K562 (cell line): Measurements from ENCODE around the gene RAB6B. TPM values are rescaled to one million over a fixed set of nuclear protein-coding genes. Genes with fewer than 3 reads are reported as not detected.

Experiments used
- ATAC-seq: fragments of 200-7000 bp; cut with Tn5 transposase; 3 replicates; pipeline ENCODE4 v1.9.1; 2020; ENCODE audit warnings: moderate library complexity
- BruUV-seq: library from RNA; stranded (reverse); fragments of 400-500 nt; replicated peaks from 2 replicates; lab custom pipeline; 2021; lab: Mats Ljungman, UMichigan
- CTCF ChIA-PET: fragments of 300-600 bp; formaldehyde crosslinking; extraction: SDS; loops from one replicate; lab custom pipeline; 2021; ENCODE audit warnings: low intra/inter-chr PET ratio; lab: Yijun Ruan, JAX
- POLR2A ChIA-PET: fragments of 300-600, 350-650 bp; sonication (Branson Sonifier 250); formaldehyde crosslinking; extraction: SDS; loops from one replicate; lab custom pipeline; 2021; ENCODE audit warnings: antibody characterized with exemption, inconsistent platforms; lab: Yijun Ruan, JAX
- DNase-seq, 4 experiments: peaks; one replicate each; pipeline versions ENCODE4 v3.0.0 to v3.0.0-alpha.2; 2011 to 2018; ENCODE audit warnings: low spot score in 3 of 4, mixed read lengths in 3 of 4; ENCODE audit errors: extremely low read depth in 1 of 4
- FAIRE-seq: peaks from 2 replicates; lab custom pipeline; 2011; peaks lifted over from hg19 to GRCh38; lab: Jason Lieb, UNC
- H2AFZ ChIP-seq: 2 replicates; pipeline ENCODE4 v1.6.0; 2011; ENCODE audit warnings: low read depth, low read length, control low read depth, inconsistent platforms
- H3K27ac ChIP-seq: fragments of 200-600 bp; 3 replicates; pipeline ENCODE4 v1.8.0; 2011; ENCODE audit warnings: low read depth, mild to moderate bottlenecking, control low read depth, inconsistent platforms, low read length, moderate library complexity, mixed read lengths; ENCODE audit errors: extremely low read depth
- H3K27me3 ChIP-seq, 2 experiments: fragments of 300-600 bp in 1 of 2; 2 replicates in 1 of 2; 3 replicates in 1 of 2; pipeline versions ENCODE4 v1.6.0 to v1.8.0; 2011; ENCODE audit warnings: inconsistent platforms in 2 of 2, low read length in 2 of 2, mild to moderate bottlenecking in 1 of 2, mixed read lengths in 1 of 2, moderate library complexity in 1 of 2; ENCODE audit not compliant: control insufficient read depth in 2 of 2, insufficient read depth in 2 of 2
- H3K36me3 ChIP-seq: fragments of 300-600 bp; 3 replicates; pipeline ENCODE4 v1.8.0; 2011; ENCODE audit warnings: mild to moderate bottlenecking, low read length, inconsistent platforms; ENCODE audit not compliant: control insufficient read depth, insufficient read depth
- H3K4me1 ChIP-seq, 2 experiments: fragments of 200-600 bp in 1 of 2; replicated peaks in 1 of 2; 2 replicates in 1 of 2; 3 replicates in 1 of 2; pipeline versions ENCODE4 v1.5.1 to v1.8.0; 2011; ENCODE audit warnings: inconsistent platforms in 2 of 2, low read length in 2 of 2, mild to moderate bottlenecking in 1 of 2, mixed read lengths in 1 of 2, moderate library complexity in 1 of 2; ENCODE audit not compliant: control insufficient read depth in 2 of 2, insufficient read depth in 2 of 2
- H3K4me2 ChIP-seq: 2 replicates; pipeline ENCODE4 v1.6.1; 2011; ENCODE audit warnings: low read length, control low read depth, inconsistent platforms, mixed read lengths; ENCODE audit not compliant: insufficient read depth
- H3K4me3 ChIP-seq: fragments of 200-600 bp; sonication (generic), shearing (Covaris generic); 2 replicates; pipeline ENCODE4 v1.5.1; 2016; ENCODE audit warnings: control low read depth, inconsistent platforms
- H3K79me2 ChIP-seq: fragments of 200-600 bp; 3 replicates; pipeline ENCODE4 v1.8.0; 2011; ENCODE audit warnings: low read length, inconsistent platforms; ENCODE audit not compliant: control insufficient read depth, insufficient read depth
- H3K9ac ChIP-seq, 2 experiments: 2 replicates each; pipeline versions ENCODE4 v1.6.0 to v1.6.1; 2011; ENCODE audit warnings: low read depth in 2 of 2, low read length in 2 of 2, control low read depth in 1 of 2, inconsistent platforms in 1 of 2, mild to moderate bottlenecking in 1 of 2, mixed read lengths in 1 of 2; ENCODE audit not compliant: insufficient read depth in 1 of 2
- H3K9me1 ChIP-seq: one replicate; pipeline ENCODE4 v1.6.0; 2011; ENCODE audit warnings: inconsistent platforms, mild to moderate bottlenecking, low read length, moderate library complexity; ENCODE audit not compliant: control insufficient read depth, insufficient read depth
- H3K9me3 ChIP-seq: replicated peaks from 2 replicates; pipeline ENCODE4 v1.5.1; 2011; ENCODE audit warnings: low read depth, low read length, inconsistent platforms; ENCODE audit not compliant: control insufficient read depth, insufficient read depth
- H4K20me1 ChIP-seq: replicated peaks from 2 replicates; pipeline ENCODE4 v1.6.1; 2011; ENCODE audit warnings: low read length, inconsistent platforms, mixed read lengths; ENCODE audit not compliant: control insufficient read depth, insufficient read depth
- RBM25 ChIP-seq: fragments of 200-400 bp; formaldehyde crosslinking; IDR thresholded peaks from 2 replicates; pipeline ENCODE4 v1.6.1; 2018; ENCODE audit warnings: low read length, low read depth, moderate library complexity; ENCODE audit not compliant: severe bottlenecking
- WGBS: fragments of 100-300 bp; shearing (Covaris generic); methylation state at CpG from one replicate; pipeline ENCODE4 v1.1.6; 2016; ENCODE audit warnings: low coverage, mixed read lengths; ENCODE audit not compliant: insufficient coverage; ENCODE audit errors: missing lambda C conversion rate; 5-methylcytosine and 5-hydroxymethylcytosine counted together
- in situ Hi-C: fragments of 300-500 bp; cut with MboI; formaldehyde crosslinking; loops from 4 replicates; pipeline ENCODE4 v1.15.0; 2018; ENCODE audit warnings: inconsistent platforms, mixed read lengths
- intact Hi-C: fragments of 100-400 bp; cut with micrococcal nuclease; formaldehyde crosslinking; loops from 2 replicates; pipeline ENCODE4 v1.14.2; 2022
- polyA plus RNA-seq, 8 experiments: library from polyadenylated mRNA; depleted of rRNA in 4 of 8; stranded (reverse) in 5 of 8; unstranded in 3 of 8; fragments of >200 nt; fragmentation: Nextera tagmentation in 2 of 8; fragmentation: Illumina TruSeq in 1 of 8; extraction: Ambion mirVana in 2 of 8; extraction: Trizol in 1 of 8; gene quantifications; 2 replicates each; pipeline versions ENCODE4 v1.2.1 to v1.2.3, GENCODE V29; 2011 to 2014; ENCODE audit warnings: inconsistent platforms in 1 of 8, missing spikeins in 1 of 8
- total RNA-seq, 7 experiments: library from RNA; depleted of rRNA in 6 of 7; stranded (reverse); fragments of >200 nt in 6 of 7; fragmentation: Illumina TruSeq in 2 of 7; extraction: Trizol in 2 of 7; gene quantifications; 2 replicates each; pipeline versions ENCODE4 v1.2.1 to v1.2.3, GENCODE V29; 2011 to 2021; ENCODE audit warnings: low replicate concordance in 1 of 7
- TF ChIP-seq, protein P1 (sequence below): fragments of 200-800 bp; sonication (Bioruptor generic); IDR thresholded peaks from 2 replicates; pipeline ENCODE4 v1.6.1; 2016; ENCODE audit warnings: missing genetic modification characterization, missing compliant biosample characterization

RAB6B gene
- total and polyA plus RNA-seq, 9 of the 15 experiments (the other 6 are each of a cell fraction or from before 2014, with no cell fraction given), result 0.60 to 18.1 (median 1.5) TPM

DNA sequence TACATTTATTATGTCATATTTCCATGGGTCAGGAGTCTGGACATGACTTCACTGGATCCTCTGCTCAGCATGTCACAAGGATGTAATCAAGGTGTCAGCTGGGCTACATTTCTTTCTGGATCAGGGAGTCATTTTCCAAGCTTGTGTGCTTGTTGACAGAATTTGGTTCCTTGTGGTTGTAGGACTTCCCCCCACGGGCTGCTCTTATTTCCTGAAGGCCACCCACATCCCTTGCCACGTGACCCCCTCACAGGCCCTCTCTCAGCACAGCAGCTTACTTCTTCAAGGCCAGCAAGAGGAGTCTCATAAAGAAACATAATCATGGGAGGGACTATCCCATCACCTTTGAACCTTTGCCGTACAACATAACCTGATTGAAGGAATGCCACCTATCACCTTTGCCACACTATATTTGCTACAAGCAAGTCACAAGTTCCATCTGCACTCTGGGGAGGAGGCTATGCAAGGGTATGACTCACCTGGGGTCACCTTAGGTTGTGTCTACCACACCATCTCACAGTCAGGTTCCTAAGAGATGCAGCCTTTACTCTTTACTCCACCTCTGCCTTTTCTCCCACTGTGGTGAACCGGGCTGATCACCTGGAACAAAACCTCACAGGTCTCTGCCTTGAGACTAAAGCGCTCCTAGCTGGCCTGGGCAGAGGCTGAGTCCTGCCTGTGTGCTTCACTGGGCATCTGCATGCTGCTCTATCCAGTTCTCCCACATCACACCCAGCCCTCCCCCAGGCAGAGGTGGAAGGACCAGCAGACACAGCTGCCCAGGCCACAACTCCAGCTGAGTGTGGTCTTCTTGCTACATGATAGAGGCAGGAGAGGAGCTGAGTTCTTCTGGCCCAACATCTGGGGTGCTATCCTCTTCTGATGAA is 13.5 kb downstream of the RAB6B start:
- in situ Hi-C loops, result no loop called here
- no peaks in the 10 kb centered on the region; the same call in 2 of the 3 replicates for H3K79me2 ChIP-seq
- FAIRE-seq (no peak), DNase-seq (no peak), ATAC-seq (no peak)
- H3K4me1 ChIP-seq, result peaks cover 3 to 11% of the 10 kb centered on the region in 2 experiments; a peak in 3 of 5 replicates
- H3K36me3 ChIP-seq, result no peaks in the 10 kb centered on the region
- H3K4me3 ChIP-seq, result no peak overlapping the region
- intact Hi-C loops, result no loop called here
- H3K4me2 ChIP-seq, result no peak overlapping the region
- H3K27ac ChIP-seq, result no peak overlapping the region
- 33% methylated on average over 5 of the region's 5 CpGs for WGBS
- H4K20me1 ChIP-seq, result peaks cover 3% of the 10 kb centered on the region; the same call in 1 of the 2 replicates
- ChIA-PET POLR2A (no interaction called here), CTCF (no interaction called here)
- no peaks in the 10 kb centered on the region for H3K9me1 ChIP-seq
- no peaks in the 10 kb centered on the region for H3K27me3 ChIP-seq
- no peak overlapping the region for H3K9ac ChIP-seq
- peak; percentile 27 for TF ChIP-seq RBM25
- TF ChIP-seq, protein P1, sequence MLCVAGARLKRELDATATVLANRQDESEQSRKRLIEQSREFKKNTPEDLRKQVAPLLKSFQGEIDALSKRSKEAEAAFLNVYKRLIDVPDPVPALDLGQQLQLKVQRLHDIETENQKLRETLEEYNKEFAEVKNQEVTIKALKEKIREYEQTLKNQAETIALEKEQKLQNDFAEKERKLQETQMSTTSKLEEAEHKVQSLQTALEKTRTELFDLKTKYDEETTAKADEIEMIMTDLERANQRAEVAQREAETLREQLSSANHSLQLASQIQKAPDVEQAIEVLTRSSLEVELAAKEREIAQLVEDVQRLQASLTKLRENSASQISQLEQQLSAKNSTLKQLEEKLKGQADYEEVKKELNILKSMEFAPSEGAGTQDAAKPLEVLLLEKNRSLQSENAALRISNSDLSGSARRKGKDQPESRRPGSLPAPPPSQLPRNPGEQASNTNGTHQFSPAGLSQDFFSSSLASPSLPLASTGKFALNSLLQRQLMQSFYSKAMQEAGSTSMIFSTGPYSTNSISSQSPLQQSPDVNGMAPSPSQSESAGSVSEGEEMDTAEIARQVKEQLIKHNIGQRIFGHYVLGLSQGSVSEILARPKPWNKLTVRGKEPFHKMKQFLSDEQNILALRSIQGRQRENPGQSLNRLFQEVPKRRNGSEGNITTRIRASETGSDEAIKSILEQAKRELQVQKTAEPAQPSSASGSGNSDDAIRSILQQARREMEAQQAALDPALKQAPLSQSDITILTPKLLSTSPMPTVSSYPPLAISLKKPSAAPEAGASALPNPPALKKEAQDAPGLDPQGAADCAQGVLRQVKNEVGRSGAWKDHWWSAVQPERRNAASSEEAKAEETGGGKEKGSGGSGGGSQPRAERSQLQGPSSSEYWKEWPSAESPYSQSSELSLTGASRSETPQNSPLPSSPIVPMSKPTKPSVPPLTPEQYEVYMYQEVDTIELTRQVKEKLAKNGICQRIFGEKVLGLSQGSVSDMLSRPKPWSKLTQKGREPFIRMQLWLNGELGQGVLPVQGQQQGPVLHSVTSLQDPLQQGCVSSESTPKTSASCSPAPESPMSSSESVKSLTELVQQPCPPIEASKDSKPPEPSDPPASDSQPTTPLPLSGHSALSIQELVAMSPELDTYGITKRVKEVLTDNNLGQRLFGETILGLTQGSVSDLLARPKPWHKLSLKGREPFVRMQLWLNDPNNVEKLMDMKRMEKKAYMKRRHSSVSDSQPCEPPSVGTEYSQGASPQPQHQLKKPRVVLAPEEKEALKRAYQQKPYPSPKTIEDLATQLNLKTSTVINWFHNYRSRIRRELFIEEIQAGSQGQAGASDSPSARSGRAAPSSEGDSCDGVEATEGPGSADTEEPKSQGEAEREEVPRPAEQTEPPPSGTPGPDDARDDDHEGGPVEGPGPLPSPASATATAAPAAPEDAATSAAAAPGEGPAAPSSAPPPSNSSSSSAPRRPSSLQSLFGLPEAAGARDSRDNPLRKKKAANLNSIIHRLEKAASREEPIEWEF, result no peak
- peaks cover 3% of the 10 kb centered on the region; the same call in 1 of the 2 replicates for H3K9me3 ChIP-seq
- H2AFZ ChIP-seq, result no peak overlapping the region
- no TSS peak for BruUV-seq
